ENCODE data around the gene PUS1.

The PUS1 gene

GRCh38 chr12:131917139-131917710, 11.9 kb upstream of the PUS1 start:
- DNase-seq: no peak

GRCh38 chr12:131917711-131918306, 11.3 kb upstream of the PUS1 start:
- no peak for DNase-seq

GRCh38 chr12:131918311-131919050, 10.6 kb upstream of the PUS1 start:
- DNase-seq: no peak

GRCh38 chr12:131919051-131919347, 10.1 kb upstream of the PUS1 start:
- no peak for DNase-seq

GRCh38 chr12:131919366-131920156, 9.5 kb upstream of the PUS1 start:
- no peak for DNase-seq

GRCh38 chr12:131920157-131920508, 8.9 kb upstream of the PUS1 start:
- no peak for DNase-seq

GRCh38 chr12:131920902-131921840, 7.9 kb upstream of the PUS1 start:
- DNase-seq: no peak

GRCh38 chr12:131921866-131922769, 7.0 kb upstream of the PUS1 start:
- no peak for DNase-seq

- DNase-seq: no peak
Observed at GRCh38 chr12:131922772-131923171, 6.3 kb upstream of the PUS1 start.

- no peak for DNase-seq
Observed at GRCh38 chr12:131923260-131923659, 5.8 kb upstream of the PUS1 start.

- DNase-seq: no peak
Observed at GRCh38 chr12:131927110-131928079, 1.7 kb upstream of the PUS1 start.

- DNase-seq: no peak
Observed at GRCh38 chr12:131928080-131928710, 881 bp upstream of the PUS1 start.

- no peak for DNase-seq
Observed at GRCh38 chr12:131929581-131930456, 743 bp downstream of the PUS1 start.

GRCh38 chr12:131930510-131930909, 1.4 kb downstream of the PUS1 start:
- no peak for DNase-seq

GRCh38 chr12:131933387-131933786, 4.3 kb downstream of the PUS1 start:
- no peak for DNase-seq

- DNase-seq: no peak
Observed at GRCh38 chr12:131934535-131934934, 5.5 kb downstream of the PUS1 start.

- DNase-seq: no peak
Observed at GRCh38 chr12:131938082-131938481, 9.0 kb downstream of the PUS1 start.

- DNase-seq: no peak
Observed at GRCh38 chr12:131939007-131939406, 9.9 kb downstream of the PUS1 start.

- DNase-seq: no peak
Observed at GRCh38 chr12:131940141-131940547, 11.1 kb downstream of the PUS1 start.
